Uterus (tissue), 4 donors: ENCODE data around the gene MBTPS2. TPM values are rescaled to one million over a fixed set of nuclear protein-coding genes. Genes with fewer than 3 reads are reported as not detected.
A peak's percentile ranks its signal among the peaks of the same experiment; 100 is the strongest.

Experiments
- DNase-seq, 2 donors: peaks; one replicate each; pipeline ENCODE4 v3.0.0-alpha.2; 2019 to 2020
- H3K27ac ChIP-seq, 2 donors: fragments of 200-600 bp; sonication (generic); 1 replicate in 1 of 2; 2 replicates in 1 of 2; pipeline ENCODE4 v1.5.1; 2016 to 2018
- H3K27me3 ChIP-seq, 2 donors: fragments of 200-600 bp; sonication (generic); one replicate each; pipeline ENCODE4 v1.5.1; 2018 to 2019; ENCODE audit warnings: control low read depth in 1 of 2
- H3K36me3 ChIP-seq, 2 donors: fragments of 200-600 bp; sonication (generic); one replicate each; pipeline ENCODE4 v1.5.1; 2019; ENCODE audit warnings: control low read depth in 1 of 2
- H3K4me1 ChIP-seq, 2 donors: fragments of 200-600 bp; sonication (generic); one replicate each; pipeline ENCODE4 v1.5.1; 2018 to 2019; ENCODE audit warnings: control low read depth in 1 of 2
- H3K4me3 ChIP-seq, 2 donors: fragments of 200-600 bp; sonication (generic); 1 replicate in 1 of 2; 2 replicates in 1 of 2; pipeline ENCODE4 v1.5.1; 2018 to 2019; ENCODE audit warnings: mild to moderate bottlenecking in 1 of 2
- H3K9me3 ChIP-seq, 2 donors: fragments of 200-600 bp; sonication (generic); one replicate each; pipeline ENCODE4 v1.5.1; 2019; ENCODE audit warnings: control low read depth in 1 of 2
- POLR2A ChIP-seq, 2 donors: fragments of 450-650 bp; IDR thresholded peaks; one replicate each; pipeline ENCODE4 v1.6.1; 2016; ENCODE audit warnings: antibody characterized with exemption in 2 of 2, mild to moderate bottlenecking in 1 of 2, moderate library complexity in 1 of 2
- intact Hi-C: fragments of 100-400 bp; cut with DNase I; formaldehyde crosslinking; loops from one replicate; pipeline ENCODE4 v1.15.1; 2023; ENCODE audit warnings: low total_unique reads
- small RNA-seq: library from RNA; depleted of rRNA; stranded (forward); fragments of <200 nt; gene quantifications from one replicate; pipeline ENCODE3, GENCODE V24; 2016
- total RNA-seq, 4 donors: library from RNA; depleted of rRNA in 3 of 4; stranded (reverse); fragments of >200 nt in 3 of 4; gene quantifications; one replicate each; pipeline versions ENCODE4 v1.1.0 to v1.2.4, GENCODE V29; 2014 to 2023
- TF ChIP-seq, protein P1 (sequence below), 4 experiments: fragments of 200-600 bp in 2 of 4; fragments of 450-650 bp in 2 of 4; sonication (generic) in 2 of 4; IDR thresholded peaks; one replicate each; pipeline ENCODE4 v1.5.1; 2016 to 2019; ENCODE audit warnings: antibody characterized with exemption in 4 of 4, mild to moderate bottlenecking in 2 of 4, moderate library complexity in 1 of 4
- donor health status: DM: yes; HTN: yes; CAD: no.

Gene MBTPS2
- total RNA-seq, 4 donors from 2014 or later: 1.8 to 24.5 (median 12.9) TPM

DNA sequence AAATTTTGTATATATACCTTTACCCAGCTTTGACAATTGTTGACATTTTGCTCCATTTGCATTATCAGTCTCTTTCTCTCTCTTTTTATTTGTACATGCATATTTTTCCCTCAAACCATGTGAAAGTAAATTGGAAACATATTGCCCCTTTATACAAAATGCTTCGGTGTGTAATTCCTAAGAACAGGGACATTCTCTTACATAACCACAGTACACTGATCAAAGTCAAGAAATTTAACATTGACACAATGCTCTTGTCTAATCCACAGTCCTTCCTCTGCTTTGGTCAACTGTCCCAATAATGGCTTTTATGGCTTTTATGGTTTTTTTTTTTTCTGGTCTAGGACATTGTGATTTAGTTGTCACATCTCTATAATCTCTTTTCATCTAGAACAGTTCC lies 91.6 kb downstream of the MBTPS2 start:
- intact Hi-C loops: no loop called here

DNA sequence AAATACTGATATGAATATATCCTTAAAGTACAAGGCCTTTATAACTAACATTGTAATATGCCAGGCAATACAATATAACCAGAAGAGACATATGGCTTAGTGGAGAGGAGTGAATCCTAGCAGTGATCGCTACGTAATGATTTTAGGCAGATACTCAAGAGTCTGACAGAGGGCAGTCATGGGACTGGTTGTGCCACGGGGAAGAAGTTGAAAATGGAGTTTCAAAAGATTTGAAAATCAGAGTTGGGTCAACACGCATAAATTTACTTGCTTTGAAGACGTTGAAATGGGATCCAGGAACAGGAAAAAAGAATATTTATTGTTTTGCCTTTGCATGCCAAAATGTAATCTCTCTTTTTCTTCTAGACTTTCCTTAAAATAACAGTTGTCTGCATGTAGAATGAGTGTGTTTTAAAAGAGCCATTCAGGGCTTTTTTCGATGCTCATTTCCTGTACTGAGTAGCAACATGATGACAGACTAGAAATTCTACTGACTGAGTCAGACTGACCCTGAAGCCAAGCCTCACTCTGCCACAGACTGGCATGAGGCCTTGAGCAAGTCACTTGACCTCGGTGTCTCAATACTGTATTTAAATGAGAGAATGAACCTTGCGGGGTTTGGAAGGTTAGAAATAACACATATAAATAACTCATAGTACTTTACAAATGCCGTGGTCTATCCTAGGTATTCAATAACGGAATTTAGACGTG lies 93.0 kb downstream of the MBTPS2 start:
- no peaks in the 10 kb centered on the region for H3K9me3 ChIP-seq
- H3K36me3 ChIP-seq: no peaks in the 10 kb centered on the region
- H3K4me3 ChIP-seq: no peak overlapping the region
- no peaks in the 10 kb centered on the region for H3K27me3 ChIP-seq
- peak overlapping the region in 1 of 2 donors; percentile 28 for H3K27ac ChIP-seq
- intact Hi-C loops: no loop called here
- no peak for TF ChIP-seq POLR2A (IDR thresholded peaks at IDR 0.05)
- TF ChIP-seq, protein P1, sequence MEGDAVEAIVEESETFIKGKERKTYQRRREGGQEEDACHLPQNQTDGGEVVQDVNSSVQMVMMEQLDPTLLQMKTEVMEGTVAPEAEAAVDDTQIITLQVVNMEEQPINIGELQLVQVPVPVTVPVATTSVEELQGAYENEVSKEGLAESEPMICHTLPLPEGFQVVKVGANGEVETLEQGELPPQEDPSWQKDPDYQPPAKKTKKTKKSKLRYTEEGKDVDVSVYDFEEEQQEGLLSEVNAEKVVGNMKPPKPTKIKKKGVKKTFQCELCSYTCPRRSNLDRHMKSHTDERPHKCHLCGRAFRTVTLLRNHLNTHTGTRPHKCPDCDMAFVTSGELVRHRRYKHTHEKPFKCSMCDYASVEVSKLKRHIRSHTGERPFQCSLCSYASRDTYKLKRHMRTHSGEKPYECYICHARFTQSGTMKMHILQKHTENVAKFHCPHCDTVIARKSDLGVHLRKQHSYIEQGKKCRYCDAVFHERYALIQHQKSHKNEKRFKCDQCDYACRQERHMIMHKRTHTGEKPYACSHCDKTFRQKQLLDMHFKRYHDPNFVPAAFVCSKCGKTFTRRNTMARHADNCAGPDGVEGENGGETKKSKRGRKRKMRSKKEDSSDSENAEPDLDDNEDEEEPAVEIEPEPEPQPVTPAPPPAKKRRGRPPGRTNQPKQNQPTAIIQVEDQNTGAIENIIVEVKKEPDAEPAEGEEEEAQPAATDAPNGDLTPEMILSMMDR (IDR thresholded peaks at IDR 0.05): no peak
- no peak for DNase-seq
- no peaks in the 10 kb centered on the region for H3K4me1 ChIP-seq

More for the DNA sequence above, 91.6 kb downstream of the MBTPS2 start:
- H3K27ac ChIP-seq: no peak overlapping the region
- H3K36me3 ChIP-seq: no peaks in the 10 kb centered on the region
- H3K4me1 ChIP-seq: no peaks in the 10 kb centered on the region
- no peak for DNase-seq
- no peaks in the 10 kb centered on the region for H3K27me3 ChIP-seq
- H3K4me3 ChIP-seq: no peak overlapping the region
- H3K9me3 ChIP-seq: no peaks in the 10 kb centered on the region
- TF ChIP-seq POLR2A (IDR thresholded peaks at IDR 0.05): no peak
- TF ChIP-seq, protein P1 (IDR thresholded peaks at IDR 0.05): no peak

DNA sequence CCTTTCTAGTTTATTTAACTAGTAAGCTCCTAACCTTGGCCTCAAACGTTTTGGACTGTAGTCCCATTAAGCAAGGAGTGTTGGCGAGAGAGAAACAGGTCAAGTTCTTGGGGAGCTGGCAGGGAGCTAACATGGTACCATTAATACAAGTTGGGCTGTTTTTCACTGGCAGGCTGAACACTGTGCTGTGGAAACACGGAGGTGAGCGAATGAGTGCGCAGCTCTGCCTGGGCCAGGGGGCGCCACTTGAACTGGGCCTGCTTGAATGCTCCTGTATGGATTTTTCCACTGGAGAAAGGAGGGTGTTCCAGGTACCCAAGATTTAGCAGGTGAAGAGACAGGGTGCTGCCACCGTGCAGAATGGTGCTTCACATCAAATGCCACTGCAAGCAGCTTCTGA lies 93.7 kb downstream of the MBTPS2 start:
- no peak overlapping the region for H3K4me3 ChIP-seq
- TF ChIP-seq, protein P1 (IDR thresholded peaks at IDR 0.05): no peak
- TF ChIP-seq POLR2A (IDR thresholded peaks at IDR 0.05): no peak
- H3K27me3 ChIP-seq: no peaks in the 10 kb centered on the region
- no peaks in the 10 kb centered on the region for H3K36me3 ChIP-seq
- H3K4me1 ChIP-seq: no peaks in the 10 kb centered on the region
- intact Hi-C loops: no loop called here
- H3K9me3 ChIP-seq: no peaks in the 10 kb centered on the region
- no peak overlapping the region for H3K27ac ChIP-seq
- DNase-seq: no peak

DNA sequence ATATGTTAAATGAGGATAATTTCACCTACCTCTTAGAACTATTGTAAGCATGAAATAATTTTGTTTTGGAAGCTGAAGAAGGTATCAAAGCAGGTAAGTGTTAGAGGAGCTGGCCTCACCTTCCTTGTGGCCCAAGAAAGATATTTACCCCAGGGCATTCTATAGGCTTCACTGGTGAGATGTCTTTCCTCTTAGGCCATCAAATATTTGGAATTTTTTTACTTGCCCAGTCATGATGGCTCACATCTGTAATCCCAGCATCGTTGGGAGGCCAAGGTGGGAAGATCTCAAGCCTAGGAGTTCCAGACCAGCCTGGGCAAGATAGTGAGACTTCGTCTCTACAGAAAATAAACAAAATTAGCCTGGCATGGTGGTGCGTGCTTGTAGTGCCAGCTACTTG lies 95.0 kb downstream of the MBTPS2 start:
- intact Hi-C loops: no loop called here
- Histone ChIP-seq H3K27ac (no peak overlapping the region), H3K9me3 (no peaks in the 10 kb centered on the region), H3K4me1 (no peaks in the 10 kb centered on the region), H3K4me3 (no peak overlapping the region), H3K27me3 (no peaks in the 10 kb centered on the region), H3K36me3 (no peaks in the 10 kb centered on the region)
- TF ChIP-seq, protein P1 (IDR thresholded peaks at IDR 0.05): no peak
- TF ChIP-seq POLR2A (IDR thresholded peaks at IDR 0.05): no peak
- DNase-seq: no peak

Small RNA genes within 50 kb of the gene (small RNA-seq; reads per million reads assigned to genes)
- not detected for gene U73479.1

Other genes starting within 250 kb of the MBTPS2 start
- under 1 TPM in 1 of 4 donors, not detected in 3; 0.21 TPM for gene KLHL34, start 181.3 kb upstream of the MBTPS2 start, total RNA-seq
- gene SMPX, start 81.5 kb upstream of the MBTPS2 start, total RNA-seq: 1 to 10 TPM in 1 of 4 donors, under 1 TPM in 1, not detected in 2; 0.62 to 1.2 TPM
- gene YY2, start 16.4 kb downstream of the MBTPS2 start, total RNA-seq: 1 to 10 TPM in 2 of 4 donors, under 1 TPM in 1, not detected in 1; 0.26 to 4.4 (median 3.7) TPM
- 10 to 100 TPM in 3 of 4 donors, 1 to 10 TPM in 1; 6.4 to 84.3 (median 37.8) TPM for gene SMS, start 101.1 kb downstream of the MBTPS2 start, total RNA-seq
- gene PHEX, start 192.7 kb downstream of the MBTPS2 start, total RNA-seq: 1 to 10 TPM; 1.5 to 4.3 (median 2.3) TPM